ENCODE results near the gene TCEAL2. TPM values are rescaled to one million over a fixed set of nuclear protein-coding genes. Genes with fewer than 3 reads are reported as not detected.
"Not testable (repeated sequence)": the region's sequence is repeated elsewhere in the genome, so short reads cannot be mapped to it uniquely, and the experiment has no call there.

The TCEAL2 gene
- not detected in 2 replicates for total RNA-seq (2013; cell fraction: nucleolus; rRNA removed)
- total RNA-seq (2014; rRNA removed) (not detected in 2 replicates), total RNA-seq (2014; rRNA removed; fragmentation: Illumina TruSeq; extraction: Trizol) (not detected in 2 replicates), total RNA-seq (2021) (not detected in 2 replicates), polyA plus RNA-seq (2011; rRNA removed) (not detected in 2 replicates), polyA plus RNA-seq (2014; fragmentation: Illumina TruSeq; extraction: Trizol) (not detected in 2 replicates), polyA plus RNA-seq (2014; fragmentation: Nextera tagmentation; extraction: Ambion mirVana) (not detected), polyA plus RNA-seq (2014; rRNA removed) (not detected in 2 replicates), polyA plus RNA-seq (2016; fragmentation: Nextera tagmentation; extraction: Ambion mirVana) (not detected), polyA minus RNA-seq (2011; rRNA and poly(A)+ RNA removed) (not detected in 2 replicates), Bru-seq, nascent RNA (not detected), BruChase-seq, experiment 1, labeled RNA remaining after a 6-hour chase (not detected), BruChase-seq, experiment 2, labeled RNA remaining after a 2-hour chase (percentile 19 among the genes with signal in this experiment)
- polyA plus RNA-seq (2011; ENCODE audit: low read depth): 0.47 TPM
- not detected in 2 replicates for polyA plus RNA-seq (2011; cell fraction: cytosol; rRNA removed)
- not detected in 2 replicates for polyA plus RNA-seq (2011; cell fraction: nucleus; rRNA removed)
- 0.41 and 0.68 TPM in 2 replicates for polyA plus RNA-seq (2012)
- polyA minus RNA-seq (2011; cell fraction: cytosol; rRNA and poly(A)+ RNA removed): not detected in 2 replicates
- polyA minus RNA-seq (2011; cell fraction: nucleus; rRNA and poly(A)+ RNA removed): not detected in 2 replicates
- long read RNA-seq, experiment 1: 0 reads
- long read RNA-seq, experiment 2: 0 reads

GRCh38 chrX:102125436-102125835 is at the start of gene TCEAL2:
TCEAL2 (plus strand) TSS chrX:102125679; CDS start chrX:102126831, 1,152 bp downstream.
- intact Hi-C loops (cut with micrococcal nuclease; ENCODE audit: unreplicated experiment); H3K79me2 ChIP-seq (ENCODE audit: control insufficient read depth, insufficient read depth, low read length); H3K9ac ChIP-seq (ENCODE audit: control insufficient read depth, insufficient read depth, low read length); POLR2A ChIA-PET; H3K4me3 ChIP-seq; DNase-seq (ENCODE audit: low read depth, low spot score); RAD21 ChIA-PET (ENCODE audit: unreplicated experiment); SMC1A ChIA-PET (ENCODE audit: uncharacterized antibody, unreplicated experiment); H4K20me1 ChIP-seq (ENCODE audit: control insufficient read depth, insufficient read depth); BruUV-seq (replicated peaks); CTCF ChIA-PET; H3K36me3 ChIP-seq (ENCODE audit: control insufficient read depth in 2 of 2, insufficient read depth in 2 of 2, low read length in 1 of 2); H3K4me1 ChIP-seq (ENCODE audit: control insufficient read depth, insufficient read depth, low read length); H3K9me3 ChIP-seq (replicated peaks; ENCODE audit: control insufficient read depth, insufficient read depth, low read length); ATAC-seq; H3K27me3 ChIP-seq (replicated peaks in 1 of 2; ENCODE audit: control insufficient read depth in 2 of 2, insufficient read depth in 2 of 2, low read length in 1 of 2); FAIRE-seq; H2AFZ ChIP-seq (ENCODE audit: control insufficient read depth, low read depth, low read length); H3K4me2 ChIP-seq (ENCODE audit: control insufficient read depth, insufficient read depth); H3K27ac ChIP-seq (ENCODE audit: control insufficient read depth, insufficient read depth): not testable (repeated sequence)
- in situ Hi-C loops (cut with MboI): loop anchor here (25.0 kb wide), 2 partner anchors 737 to 1062 kb away; no protein-coding TSS in a partner anchor
- 60% methylated on average over 20 of the region's 38 CpGs for WGBS (ENCODE audit: insufficient coverage, insufficient replicate concordance, low lambda C conversion rate, missing lambda C conversion rate)

GRCh38 chrX:102077426-102077825 is 48.1 kb upstream of the TCEAL2 start:
- POLR2A ChIA-PET: no interaction called here
- in situ Hi-C loops (cut with MboI): no loop called here
- no TSS peak for BruUV-seq (replicated peaks)
- FAIRE-seq (no peak), DNase-seq (ENCODE audit: low read depth, low spot score) (no peak), ATAC-seq (no peak)
- Histone ChIP-seq H3K4me3 (no peak overlapping the region), H2AFZ (ENCODE audit: control insufficient read depth, low read depth, low read length) (no peak overlapping the region), H3K4me1 (ENCODE audit: control insufficient read depth, insufficient read depth, low read length) (no peaks in the 10 kb centered on the region), H3K9ac (ENCODE audit: control insufficient read depth, insufficient read depth, low read length) (no peak overlapping the region), H3K9me3 (replicated peaks; ENCODE audit: control insufficient read depth, insufficient read depth, low read length) (no peaks in the 10 kb centered on the region), H3K79me2 (ENCODE audit: control insufficient read depth, insufficient read depth, low read length) (no peaks in the 10 kb centered on the region), H3K36me3 (ENCODE audit: control insufficient read depth in 2 of 2, insufficient read depth in 2 of 2, low read length in 1 of 2) (no peaks in the 10 kb centered on the region), H3K27me3 (replicated peaks in 1 of 2; ENCODE audit: control insufficient read depth in 2 of 2, insufficient read depth in 2 of 2, low read length in 1 of 2) (no peaks in the 10 kb centered on the region), H3K27ac (ENCODE audit: control insufficient read depth, insufficient read depth) (no peak overlapping the region), H4K20me1 (ENCODE audit: control insufficient read depth, insufficient read depth) (no peaks in the 10 kb centered on the region), H3K4me2 (ENCODE audit: control insufficient read depth, insufficient read depth) (no peak overlapping the region)
- CTCF ChIA-PET: interaction anchor here (1.2 kb wide), 1 partner anchor 9 kb away, joined by 4 read pairs; no protein-coding TSS in a partner anchor
- SMC1A ChIA-PET (ENCODE audit: uncharacterized antibody, unreplicated experiment): no interaction called here
- RAD21 ChIA-PET (ENCODE audit: unreplicated experiment): no interaction called here
- no peak for TF ChIP-seq TCF7 (IDR thresholded peaks at IDR 0.05; ENCODE audit: borderline replicate concordance)
- WGBS (ENCODE audit: insufficient coverage, insufficient replicate concordance, low lambda C conversion rate, missing lambda C conversion rate): 0% methylated on average over 1 of the region's 1 CpG
- intact Hi-C loops (cut with micrococcal nuclease; ENCODE audit: unreplicated experiment): no loop called here

Data from GM12878 (cell line).